GM19240 (cell line): Measurements from ENCODE around the gene RPL9.
"Not testable (repeated sequence)": the region's sequence is repeated elsewhere in the genome, so short reads cannot be mapped to it uniquely, and the experiment has no call there.

Experiments used
- DNase-seq: peaks from one replicate; pipeline ENCODE4 v3.0.0; 2011; ENCODE audit warnings: low spot score; ENCODE audit not compliant: insufficient read length

The RPL9 gene

GRCh38 chr4:39458505-39459300 is at the start of gene RPL9, which contains the start of gene LIAS:
Gene RPL9 (minus strand): TSS chr4:39458922. CDS start chr4:39458439, 483 bp downstream.
Gene LIAS (plus strand): TSS chr4:39459056. CDS start chr4:39459118, 62 bp downstream.
- DNase-seq, result peak; percentile 57

GRCh38 chr4:39505581-39505980 is 46.9 kb upstream of the RPL9 start:
- DNase-seq, result no peak

GRCh38 chr4:39504538-39504937 is 45.8 kb upstream of the RPL9 start:
- no peak for DNase-seq

GRCh38 chr4:39502664-39503035 is 43.9 kb upstream of the RPL9 start:
- DNase-seq, result not testable (repeated sequence)

GRCh38 chr4:39502019-39502663 is 43.4 kb upstream of the RPL9 start:
- DNase-seq, result no peak

- no peak for DNase-seq
Observed at GRCh38 chr4:39498727-39499020, 40.0 kb upstream of the RPL9 start.

GRCh38 chr4:39497909-39498726 is 39.4 kb upstream of the RPL9 start:
- no peak for DNase-seq

GRCh38 chr4:39495446-39496213 is 36.9 kb upstream of the RPL9 start:
- DNase-seq, result no peak

- DNase-seq, result no peak
Observed at GRCh38 chr4:39494354-39494753, 35.6 kb upstream of the RPL9 start.

- DNase-seq, result no peak
Observed at GRCh38 chr4:39490322-39490721, 31.6 kb upstream of the RPL9 start.

- no peak for DNase-seq
Observed at GRCh38 chr4:39486221-39486804, 27.6 kb upstream of the RPL9 start.

- DNase-seq, result no peak
Observed at GRCh38 chr4:39484582-39485272, 26.0 kb upstream of the RPL9 start.

- DNase-seq, result no peak
Observed at GRCh38 chr4:39480902-39481695, 22.4 kb upstream of the RPL9 start.

- no peak for DNase-seq
Observed at GRCh38 chr4:39480251-39480650, 21.5 kb upstream of the RPL9 start.

- no peak for DNase-seq
Observed at GRCh38 chr4:39476187-39476895, 17.6 kb upstream of the RPL9 start.

GRCh38 chr4:39472396-39472795 is 13.7 kb upstream of the RPL9 start:
- no peak for DNase-seq

- no peak for DNase-seq
Observed at GRCh38 chr4:39470402-39470801, 11.7 kb upstream of the RPL9 start.

- peak; percentile 12 for DNase-seq
Observed at GRCh38 chr4:39469429-39470077, 10.8 kb upstream of the RPL9 start.
